Stimulated activated CD4-positive, alpha-beta T cell treated with anti-CD3 and anti-CD28 coated beads, Interleukin-12 subunit alpha, Interleukin-12 subunit beta, amount 100 ng/mL, for 24 hours (primary cell): Measurements from ENCODE around the gene HMX3.

Source experiments
- DNase-seq, 2 experiments: peaks; one replicate each; pipeline ENCODE4 v3.0.0-alpha.2; 2020; ENCODE audit warnings: low read depth in 2 of 2

Gene HMX3

DNA sequence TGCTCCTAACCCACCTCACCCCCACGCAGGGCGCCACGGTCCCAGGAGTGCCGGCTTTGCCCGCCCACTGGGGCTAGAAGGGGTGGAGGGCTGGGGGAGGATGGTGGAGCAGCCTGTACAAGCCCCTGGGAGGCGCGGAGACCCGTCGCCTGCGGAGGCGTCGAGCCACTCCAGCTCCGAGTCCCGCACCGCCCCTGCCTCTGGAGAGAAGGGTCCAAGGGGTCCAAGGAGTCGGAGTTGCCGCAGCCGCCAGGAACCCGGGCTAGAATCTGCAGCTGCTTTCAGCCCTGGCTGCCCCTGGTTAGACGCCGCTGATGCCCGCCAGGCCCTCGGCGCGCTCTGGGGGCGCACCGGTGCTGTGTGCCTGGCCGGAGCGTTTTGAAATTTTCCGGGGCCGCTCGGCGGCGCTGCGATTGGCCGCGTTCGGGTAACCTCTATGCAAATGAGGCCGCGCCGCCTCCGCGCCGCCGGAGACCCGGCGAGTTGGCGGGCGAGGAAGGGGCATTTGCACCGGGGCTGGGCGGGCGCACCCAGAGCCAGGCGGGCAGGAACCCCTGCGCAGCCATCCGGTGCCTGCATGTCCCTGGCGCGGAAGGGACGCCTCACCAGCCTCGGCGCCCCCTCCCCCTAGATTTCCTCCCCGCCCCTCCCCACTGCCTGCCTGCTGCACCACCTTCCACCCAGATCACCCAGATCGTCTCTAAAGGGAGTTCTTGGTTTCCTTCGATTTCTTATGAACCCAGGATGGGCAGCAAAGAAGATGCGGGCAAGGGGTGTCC, 12.1 kb downstream of the HMX3 start, which contains the start of gene HMX2:
Gene HMX2 (plus strand): TSS at position 502 of the 779 bp plus-strand sequence. CDS start 243 bp downstream, at position 745.
- DNase-seq = no peak

DNA sequence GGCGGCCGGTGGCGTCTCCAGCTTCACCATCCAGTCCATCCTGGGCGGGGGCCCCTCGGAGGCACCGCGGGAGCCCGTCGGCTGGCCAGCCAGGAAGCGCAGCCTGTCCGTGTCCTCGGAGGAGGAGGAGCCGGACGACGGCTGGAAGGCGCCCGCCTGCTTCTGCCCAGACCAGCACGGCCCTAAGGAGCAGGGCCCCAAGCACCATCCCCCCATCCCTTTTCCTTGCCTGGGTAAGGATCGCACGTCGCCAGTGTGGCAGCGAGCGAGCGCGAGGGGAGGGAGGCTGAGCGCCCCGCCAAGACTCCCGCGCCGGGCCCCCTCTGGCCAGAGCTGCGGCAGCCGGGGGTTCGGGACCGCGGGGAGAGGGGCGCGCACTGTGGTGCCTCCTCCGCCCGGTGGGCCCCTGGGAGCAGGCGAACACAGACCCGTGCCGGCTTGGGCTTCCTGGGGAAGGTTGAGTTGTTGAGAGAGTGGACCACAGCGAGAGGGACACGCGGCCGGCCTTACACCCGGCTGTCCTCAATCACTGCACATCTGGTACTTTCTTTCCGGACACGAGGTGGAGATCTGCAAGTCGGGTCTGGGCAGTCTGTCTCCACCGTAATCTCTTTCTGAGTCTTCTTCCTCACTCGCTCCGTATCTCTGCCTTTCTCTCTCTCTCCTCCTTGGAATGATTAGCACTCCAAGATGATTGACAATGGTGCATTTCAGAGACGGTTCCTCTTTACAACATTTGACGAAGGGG, 12.8 kb downstream of the HMX3 start:
- DNase-seq = no peak

DNA sequence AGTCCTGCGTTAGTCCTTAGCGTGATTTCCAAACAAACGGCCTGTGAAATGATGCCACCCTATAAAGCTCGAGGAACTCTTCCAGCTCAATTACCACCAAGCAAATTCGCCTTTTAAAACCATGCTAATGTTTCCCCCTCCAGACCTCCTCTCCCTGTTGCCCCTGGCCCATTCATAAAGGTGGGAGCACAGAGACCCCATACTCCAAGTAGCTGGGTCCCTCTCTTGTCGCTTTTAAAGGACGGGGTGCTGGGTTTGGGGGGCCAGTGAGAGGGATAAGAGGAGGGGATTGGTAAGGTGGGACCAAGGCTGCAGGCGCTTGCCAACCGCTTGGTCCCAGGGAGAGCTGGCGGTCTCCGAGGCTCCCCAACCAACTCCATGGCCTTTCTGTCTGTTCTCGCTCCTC, 13.4 kb downstream of the HMX3 start:
- no peak for DNase-seq

DNA sequence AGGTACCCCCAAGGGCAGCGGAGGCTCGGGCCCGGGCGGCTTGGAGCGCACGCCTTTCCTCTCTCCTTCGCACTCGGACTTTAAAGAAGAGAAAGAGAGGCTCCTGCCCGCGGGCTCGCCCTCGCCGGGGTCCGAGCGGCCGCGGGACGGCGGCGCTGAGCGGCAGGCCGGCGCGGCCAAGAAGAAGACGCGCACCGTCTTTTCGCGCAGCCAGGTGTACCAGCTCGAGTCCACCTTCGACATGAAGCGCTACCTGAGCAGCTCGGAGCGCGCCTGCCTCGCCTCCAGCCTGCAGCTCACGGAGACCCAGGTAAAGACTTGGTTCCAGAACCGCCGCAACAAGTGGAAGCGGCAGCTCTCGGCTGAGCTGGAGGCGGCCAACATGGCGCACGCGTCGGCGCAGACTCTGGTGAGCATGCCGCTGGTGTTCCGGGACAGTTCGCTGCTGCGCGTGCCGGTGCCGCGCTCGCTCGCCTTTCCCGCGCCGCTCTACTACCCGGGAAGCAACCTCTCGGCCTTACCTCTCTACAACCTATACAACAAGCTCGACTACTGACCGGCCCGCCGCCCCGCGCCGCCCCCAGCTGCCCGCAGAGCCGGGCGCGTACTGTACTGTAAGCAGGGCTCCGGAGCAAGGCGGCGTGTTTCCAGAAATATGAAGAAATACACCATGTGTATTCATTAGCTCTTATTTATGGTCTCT, 13.9 kb downstream of the HMX3 start:
- DNase-seq = no peak

DNA sequence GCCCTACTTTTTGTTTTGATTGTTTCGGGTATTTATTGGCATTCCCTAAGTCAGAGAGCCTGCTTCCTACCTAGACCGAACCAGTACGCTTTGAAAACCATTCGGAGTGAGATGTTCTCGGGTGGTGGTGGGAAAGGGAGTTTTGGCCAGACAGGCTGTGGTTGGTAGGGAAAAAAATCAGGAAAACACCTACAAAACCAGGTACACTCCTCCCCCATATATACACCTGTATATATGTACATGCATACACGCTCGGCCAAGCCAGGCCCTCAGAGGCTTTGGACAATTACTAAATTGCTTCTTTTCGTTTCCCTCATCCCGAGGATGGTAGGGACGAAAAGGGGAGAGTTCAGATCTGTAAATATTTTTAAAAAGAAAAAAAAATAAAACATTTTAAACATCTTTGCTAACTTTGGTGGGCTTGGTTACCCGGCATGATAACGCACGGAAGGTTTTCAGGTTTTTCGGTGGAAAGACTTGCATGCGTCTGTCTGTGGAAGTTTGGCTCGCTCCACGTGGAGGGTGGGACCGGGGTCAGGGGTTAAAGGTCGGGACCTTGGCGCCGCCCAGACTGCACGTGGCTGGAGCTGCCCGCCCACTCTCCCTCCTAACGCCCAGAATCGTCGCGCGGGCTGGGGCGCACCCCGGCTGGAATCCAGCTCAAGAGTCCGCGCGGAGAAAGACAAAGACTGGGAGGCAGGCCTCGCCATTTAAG, 14.7 kb downstream of the HMX3 start:
- DNase-seq = no peak

DNA sequence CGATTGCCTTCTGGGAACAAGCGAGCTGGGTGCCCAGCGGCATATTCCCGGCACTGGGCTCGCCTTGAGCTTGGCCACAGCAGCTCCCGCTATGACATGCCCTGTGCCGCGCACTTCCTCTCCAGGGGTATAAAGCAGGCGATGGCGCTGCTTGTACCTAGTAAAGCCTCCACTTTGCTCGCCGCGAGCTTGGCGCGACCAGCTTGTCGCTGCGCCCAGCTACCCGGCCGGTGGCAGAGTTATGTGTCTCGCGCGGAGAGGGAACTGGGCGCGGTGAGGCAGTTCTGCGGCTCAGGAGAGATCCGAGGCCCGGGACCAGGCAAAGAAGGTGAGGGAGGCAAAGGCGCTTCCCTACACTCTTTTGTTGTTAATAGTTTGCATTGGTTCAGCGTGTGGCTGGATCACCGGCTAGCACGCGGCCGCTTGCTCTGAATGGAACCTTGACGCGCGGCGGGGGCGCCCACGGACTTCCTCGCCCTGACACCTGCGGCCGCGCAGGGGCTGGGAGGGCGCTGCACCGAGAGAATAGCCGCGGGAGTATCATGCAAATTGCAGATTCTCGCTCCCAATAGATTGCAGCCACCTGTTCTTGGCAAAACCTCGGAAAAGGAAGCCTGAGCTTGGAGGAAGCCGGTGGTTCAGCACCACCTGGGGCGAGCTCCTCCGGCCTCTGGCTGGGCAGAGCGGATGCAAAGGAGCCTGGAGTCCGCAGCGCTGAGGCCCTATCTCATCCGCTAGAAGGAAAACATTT, 15.4 kb downstream of the HMX3 start:
- DNase-seq = no peak

DNA sequence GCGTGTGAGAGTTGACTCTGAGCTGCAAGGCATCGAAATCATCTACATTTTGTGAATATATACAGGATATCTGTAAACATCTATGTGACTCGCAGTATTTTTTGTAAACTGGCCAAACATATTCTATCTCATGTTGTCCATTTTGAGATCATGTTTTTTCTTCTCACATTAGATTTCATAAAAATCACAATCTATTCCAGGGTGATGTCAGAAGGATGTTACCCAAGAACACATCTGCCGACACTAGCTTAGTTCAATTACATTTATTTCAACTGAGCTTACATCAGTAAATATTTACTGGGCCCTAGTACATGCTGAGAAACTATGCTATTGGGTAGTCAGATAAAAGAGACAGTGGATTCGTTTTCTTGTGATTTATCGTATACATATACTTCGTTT, 16.0 kb downstream of the HMX3 start:
- no peak for DNase-seq

DNA sequence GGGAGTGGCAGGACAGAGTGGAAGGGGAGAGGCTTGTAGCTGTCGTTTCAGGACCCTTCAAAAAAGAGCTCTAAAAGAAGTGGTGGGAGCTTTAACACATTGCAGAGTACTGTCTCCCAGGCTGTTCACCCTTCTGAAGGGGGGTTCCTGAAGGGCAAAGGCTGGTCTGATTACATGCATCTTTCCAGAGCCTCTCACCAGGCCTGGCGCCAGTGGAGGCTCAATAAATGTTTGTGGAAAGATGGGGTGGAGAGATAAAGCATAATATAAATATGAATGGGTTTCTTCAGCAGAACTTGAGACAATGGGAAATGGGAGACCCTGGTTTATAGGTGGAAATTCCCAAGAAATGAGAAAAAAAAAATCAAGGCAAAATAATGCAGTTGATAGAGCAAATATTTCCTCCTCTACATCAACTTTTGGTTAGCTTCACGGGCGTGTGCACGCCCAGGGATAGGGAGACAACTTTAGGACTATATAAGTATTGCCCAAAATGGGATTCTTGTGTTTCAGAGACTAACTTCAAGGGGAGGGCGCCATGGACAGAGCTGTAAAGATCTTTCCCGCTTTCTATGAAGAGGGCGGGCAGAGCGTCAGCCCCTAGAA, 17.8 kb downstream of the HMX3 start:
- DNase-seq = no peak

DNA sequence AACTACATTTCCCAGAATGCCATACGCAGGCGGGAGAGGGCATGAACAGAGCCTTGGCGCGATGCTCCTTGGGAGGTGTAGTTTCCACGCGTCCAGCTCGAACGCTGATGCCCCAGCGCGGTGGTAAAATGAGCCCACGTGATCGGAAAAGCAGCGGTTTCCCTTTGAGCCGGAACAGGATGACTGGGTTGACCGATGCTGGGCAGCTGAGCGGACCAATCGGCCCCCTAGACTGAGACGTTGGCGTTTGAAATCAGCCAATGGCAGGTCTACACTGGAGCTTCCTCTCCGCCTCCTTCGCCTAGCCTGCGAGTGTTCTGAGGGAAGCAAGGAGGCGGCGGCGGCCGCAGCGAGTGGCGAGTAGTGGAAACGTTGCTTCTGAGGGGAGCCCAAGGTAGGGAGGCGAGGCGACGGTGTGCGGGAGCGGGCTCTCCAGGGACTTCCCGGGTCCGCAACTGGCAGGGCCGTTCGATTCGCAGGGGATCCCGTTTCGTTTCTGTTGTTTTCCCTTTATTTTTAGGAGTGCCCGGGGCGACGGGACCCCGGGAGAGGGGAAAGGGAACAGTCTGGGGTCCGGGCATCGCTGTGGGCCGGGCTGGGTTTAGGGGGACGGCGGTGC, 18.4 kb downstream of the HMX3 start, which contains the start of gene BUB3:
Gene BUB3 (plus strand): TSS at position 311 of the 619 bp plus-strand sequence. CDS start 516 bp downstream, outside the sequence.
- peak; percentile 90 to 94 for DNase-seq

DNA sequence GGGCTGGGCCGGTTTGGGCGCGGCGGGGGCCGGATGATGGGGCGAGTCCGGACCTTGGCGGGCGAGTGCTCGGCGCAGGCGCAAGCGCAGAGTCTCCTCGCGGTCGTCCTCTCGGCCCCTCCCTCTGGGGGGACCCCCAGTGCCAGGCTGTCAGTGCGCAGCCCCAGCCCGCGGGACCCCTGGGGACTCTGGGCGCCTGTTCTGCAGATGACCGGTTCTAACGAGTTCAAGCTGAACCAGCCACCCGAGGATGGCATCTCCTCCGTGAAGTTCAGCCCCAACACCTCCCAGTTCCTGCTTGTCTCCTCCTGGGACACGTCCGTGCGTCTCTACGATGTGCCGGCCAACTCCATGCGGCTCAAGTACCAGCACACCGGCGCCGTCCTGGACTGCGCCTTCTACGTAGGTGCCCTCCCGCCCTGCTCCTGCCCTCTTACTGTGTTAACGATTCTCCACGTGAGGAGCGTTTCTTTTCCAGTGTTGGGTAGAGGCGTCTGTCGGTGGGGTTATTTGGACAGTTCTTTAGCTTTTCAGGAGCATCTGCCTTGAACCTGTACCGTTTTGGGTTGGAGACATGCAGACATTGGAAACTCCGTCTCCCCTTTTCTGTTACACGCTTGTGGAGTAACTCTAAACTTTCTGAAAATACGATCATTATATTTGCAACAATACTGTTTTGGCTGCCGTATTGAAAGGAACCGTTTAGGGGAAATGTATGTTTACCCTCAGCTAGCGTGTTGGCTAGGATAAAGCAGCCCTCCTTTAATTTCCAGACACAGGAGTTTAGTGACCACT, 19.1 kb downstream of the HMX3 start:
- DNase-seq = no peak

DNA sequence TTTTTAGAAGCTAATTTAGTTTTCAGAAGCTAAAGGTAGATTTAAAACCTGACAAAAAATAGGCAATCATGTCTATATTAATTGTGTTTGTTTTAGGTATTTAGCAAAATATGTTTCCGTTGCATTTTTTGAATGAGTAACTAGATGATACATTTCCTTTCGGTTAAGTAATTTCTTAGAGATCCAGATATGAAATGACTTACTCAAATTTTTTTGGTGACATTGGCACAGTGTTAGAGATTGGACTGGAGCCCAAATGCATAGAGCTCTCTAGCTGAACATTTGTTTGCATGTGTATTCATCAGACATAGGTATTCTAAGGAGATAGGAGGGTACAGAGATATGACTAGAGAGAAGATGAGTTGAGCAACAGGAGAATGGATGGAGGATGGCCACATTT, 20.3 kb downstream of the HMX3 start:
- DNase-seq = no peak

DNA sequence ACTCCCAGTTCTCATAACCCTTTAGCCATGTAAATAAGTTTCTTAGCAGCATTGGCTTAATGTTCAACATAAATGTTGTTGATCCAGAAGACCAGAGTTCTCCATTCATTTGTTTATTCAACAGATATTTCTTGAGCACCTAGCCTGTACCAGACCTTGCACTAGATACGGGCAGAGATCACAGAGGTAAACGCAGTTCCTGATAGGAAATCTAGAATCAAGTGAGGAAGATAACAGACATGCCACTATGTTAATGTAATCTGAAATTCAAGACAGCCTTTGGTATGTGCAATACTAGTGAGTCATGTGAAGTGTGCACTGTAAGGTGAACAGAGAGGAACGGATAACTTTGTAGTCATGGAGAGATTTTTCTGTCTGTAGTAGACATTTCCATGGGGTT, 21.4 kb downstream of the HMX3 start:
- DNase-seq = no peak

DNA sequence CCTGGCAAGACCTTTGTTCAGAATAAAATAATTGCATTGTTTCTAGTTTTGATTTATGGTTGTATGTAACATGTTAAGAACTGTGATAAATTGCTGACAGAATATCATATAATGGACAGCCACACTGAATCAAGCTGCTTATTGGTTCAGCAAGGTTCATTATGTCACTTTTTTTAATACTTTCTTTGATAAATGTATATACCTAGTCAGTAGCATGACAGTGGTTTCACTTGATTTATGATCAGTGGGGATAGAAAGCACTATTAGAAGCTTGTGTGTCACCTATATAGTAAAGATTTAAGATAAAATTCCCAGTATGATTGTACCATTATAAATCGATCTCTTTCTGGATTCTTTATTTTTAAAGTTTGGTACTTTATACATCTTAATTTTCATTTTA, 22.9 kb downstream of the HMX3 start:
- no peak for DNase-seq

DNA sequence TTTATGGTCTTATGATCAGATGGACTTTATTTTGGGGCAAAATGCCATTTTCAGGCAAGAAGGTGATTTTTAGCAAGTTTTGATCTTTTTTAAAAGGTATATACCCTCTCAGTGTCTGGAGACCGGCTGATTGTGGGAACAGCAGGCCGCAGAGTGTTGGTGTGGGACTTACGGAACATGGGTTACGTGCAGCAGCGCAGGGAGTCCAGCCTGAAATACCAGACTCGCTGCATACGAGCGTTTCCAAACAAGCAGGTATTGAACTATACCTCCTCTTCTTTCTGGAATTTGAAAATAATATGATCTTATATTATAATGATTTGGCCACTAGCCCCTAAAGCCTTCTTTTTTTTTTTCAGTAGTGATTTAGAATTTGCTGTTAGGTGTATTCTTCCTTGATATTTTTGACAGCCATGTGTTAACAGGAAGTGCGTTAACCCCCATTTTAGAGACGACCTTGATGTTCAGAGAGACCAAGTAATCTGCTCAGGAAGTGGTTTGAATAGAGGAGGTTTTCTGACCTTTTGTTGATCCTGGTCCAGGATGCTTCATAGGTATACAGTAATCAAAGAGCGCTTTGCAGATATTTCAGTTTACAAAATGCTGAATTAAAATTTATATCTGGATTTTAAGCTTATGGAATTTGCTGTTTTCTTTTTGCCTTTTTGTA, 24.7 kb downstream of the HMX3 start:
- no peak for DNase-seq

DNA sequence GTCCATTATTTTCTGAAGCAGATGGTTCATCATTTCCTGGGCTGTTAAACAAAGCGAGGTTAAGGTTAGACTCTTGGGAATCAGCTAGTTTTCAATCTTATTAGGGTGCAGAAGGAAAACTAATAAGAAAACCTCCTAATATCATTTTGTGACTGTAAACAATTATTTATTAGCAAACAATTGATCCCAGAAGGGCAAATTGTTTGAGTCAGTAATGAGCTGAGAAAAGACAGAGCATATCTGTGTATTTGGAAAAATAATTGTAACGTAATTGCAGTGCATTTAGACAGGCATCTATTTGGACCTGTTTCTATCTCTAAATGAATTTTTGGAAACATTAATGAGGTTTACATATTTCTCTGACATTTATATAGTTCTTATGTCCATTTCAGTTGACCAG, 28.5 kb downstream of the HMX3 start:
- no peak for DNase-seq

DNA sequence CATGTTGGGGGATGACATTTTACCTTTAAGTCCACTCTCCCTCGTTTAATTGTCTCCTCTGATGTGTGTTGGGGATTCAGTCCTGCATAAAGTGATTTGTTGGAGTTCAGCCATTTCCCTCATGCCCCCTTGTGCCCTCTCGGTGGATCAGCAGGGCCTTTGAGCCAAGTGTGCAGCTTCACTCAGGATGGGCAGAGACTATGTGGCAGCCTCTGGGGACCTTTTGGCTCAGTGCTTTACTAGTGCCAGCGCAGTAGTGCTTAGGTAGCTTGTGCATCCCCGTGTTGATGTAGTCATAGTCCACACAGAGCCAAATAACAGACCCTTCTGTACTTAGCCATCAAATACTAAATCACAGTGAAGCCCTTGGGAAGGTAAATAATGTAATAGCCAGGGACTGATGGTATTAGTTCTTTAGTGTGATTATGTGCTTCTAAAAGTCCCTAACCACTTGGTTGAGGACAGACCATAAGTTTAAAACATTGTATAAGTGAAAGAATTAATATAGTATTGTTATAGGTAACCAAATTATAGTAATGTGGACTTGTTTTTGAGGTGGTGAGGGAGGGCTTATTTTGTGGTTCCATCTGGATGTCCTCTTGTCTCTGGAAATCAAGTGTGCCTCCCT, 29.8 kb downstream of the HMX3 start:
- DNase-seq = no peak

DNA sequence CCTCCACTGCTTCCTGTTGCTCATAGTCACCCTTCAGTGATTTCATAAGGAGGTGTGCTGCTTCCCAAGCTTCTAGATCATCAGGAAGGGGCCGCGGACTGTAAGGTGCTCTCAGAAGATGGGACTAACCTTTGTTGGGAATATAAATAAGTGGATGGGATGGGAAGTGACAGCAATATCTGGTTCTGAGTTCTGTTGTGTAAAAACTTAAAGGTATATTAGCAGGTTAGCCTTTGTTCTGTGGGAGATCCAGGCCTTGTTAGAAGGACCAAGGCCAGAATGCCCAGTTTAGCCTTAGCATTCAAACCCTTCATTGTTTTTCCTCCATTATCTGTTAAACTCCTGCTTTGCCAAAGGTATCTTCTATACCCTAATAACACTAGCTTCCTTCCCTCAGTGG, 30.8 kb downstream of the HMX3 start:
- no peak for DNase-seq

DNA sequence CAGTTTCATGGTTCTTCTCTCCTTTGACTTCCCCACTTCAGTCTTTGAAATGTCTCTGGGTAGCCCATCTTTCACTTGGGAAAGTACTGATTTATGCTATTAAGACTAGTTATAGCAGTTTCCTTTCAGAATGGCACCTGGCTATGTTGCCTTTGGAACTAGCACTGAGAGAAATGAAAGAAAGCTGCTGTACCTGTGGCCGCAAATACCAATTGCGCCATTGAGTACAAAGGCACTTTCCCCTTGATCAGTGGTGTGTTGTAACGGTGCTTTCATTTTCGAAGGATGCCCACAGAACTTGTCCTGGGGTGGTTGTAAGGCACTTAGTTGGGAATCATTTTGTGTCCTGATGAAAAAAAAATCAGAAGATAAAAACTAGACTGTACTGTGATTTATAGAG, 35.2 kb downstream of the HMX3 start:
- DNase-seq = no peak
